ENCODE measurements around the gene EID3. TPM values are rescaled to one million over a fixed set of nuclear protein-coding genes. Genes with fewer than 3 reads are reported as not detected.

The EID3 gene
- total and polyA plus RNA-seq, 9 of the 15 experiments (the other 6 are each of a cell fraction or from before 2014, with no cell fraction given) = 0.07 to 3.5 (median 0.42) TPM

- Histone ChIP-seq H4K20me1 (replicated peaks; ENCODE audit: control insufficient read depth, insufficient read depth, low read length) (no peaks in the 10 kb centered on the region), H3K79me2 (ENCODE audit: control insufficient read depth, insufficient read depth, low read length) (no peaks in the 10 kb centered on the region), H3K9me3 (replicated peaks; ENCODE audit: control insufficient read depth, insufficient read depth, low read depth, low read length) (no peaks in the 10 kb centered on the region), H3K9ac (ENCODE audit: insufficient read depth in 1 of 2, low read depth in 2 of 2, low read length in 2 of 2) (no peak overlapping the region), H3K4me1 (replicated peaks in 1 of 2; ENCODE audit: control insufficient read depth in 2 of 2, insufficient read depth in 2 of 2, low read length in 2 of 2) (peaks cover 11 to 33% of the 10 kb centered on the region in 2 experiments; a peak in 4 of 5 replicates), H3K27ac (ENCODE audit: extremely low read depth, low read depth, low read length) (no peak overlapping the region), H3K36me3 (ENCODE audit: control insufficient read depth, insufficient read depth, low read length) (no peaks in the 10 kb centered on the region), H3K4me2 (ENCODE audit: insufficient read depth, low read length) (no peak overlapping the region), H3K4me3 (no peak overlapping the region), H2AFZ (ENCODE audit: low read depth, low read length) (peak overlapping the region; percentile 90), H3K27me3 (ENCODE audit: control insufficient read depth in 2 of 2, insufficient read depth in 2 of 2, low read length in 2 of 2) (no peaks in the 10 kb centered on the region), H3K9me1 (ENCODE audit: control insufficient read depth, insufficient read depth, low read length) (no peaks in the 10 kb centered on the region)
- ChIA-PET CTCF (ENCODE audit: low intra/inter-chr PET ratio) (no interaction called here), POLR2A (interaction anchor here (1.5 to 2.4 kb wide), 2 partner anchors 11 to 14 kb away, joined by 3 to 7 read pairs; no protein-coding TSS in a partner anchor)
- ATAC-seq = no peak
- FAIRE-seq = no peak
- no peak for DNase-seq (ENCODE audit: extremely low read depth in 1 of 4, low spot score in 3 of 4)
- BruUV-seq (replicated peaks) = no TSS peak
- in situ Hi-C loops (cut with MboI) (no loop called here), intact Hi-C loops (cut with micrococcal nuclease) (no loop called here)
- WGBS (ENCODE audit: insufficient coverage, low coverage, missing lambda C conversion rate) = 20% methylated on average over 5 of the region's 5 CpGs
- 0 out of 2 replicates have a peak, but pooled peaks have one; percentile 10 for TF ChIP-seq CXXC5 (CRISPR knock-in tag; IDR thresholded peaks at IDR 0.05)
- TF ChIP-seq GATA2 (CRISPR knock-in tag; IDR thresholded peaks at IDR 0.05) = no peak
Observed at GRCh38 chr12:104281636-104282035, 21.9 kb upstream of the EID3 start.

DNA sequence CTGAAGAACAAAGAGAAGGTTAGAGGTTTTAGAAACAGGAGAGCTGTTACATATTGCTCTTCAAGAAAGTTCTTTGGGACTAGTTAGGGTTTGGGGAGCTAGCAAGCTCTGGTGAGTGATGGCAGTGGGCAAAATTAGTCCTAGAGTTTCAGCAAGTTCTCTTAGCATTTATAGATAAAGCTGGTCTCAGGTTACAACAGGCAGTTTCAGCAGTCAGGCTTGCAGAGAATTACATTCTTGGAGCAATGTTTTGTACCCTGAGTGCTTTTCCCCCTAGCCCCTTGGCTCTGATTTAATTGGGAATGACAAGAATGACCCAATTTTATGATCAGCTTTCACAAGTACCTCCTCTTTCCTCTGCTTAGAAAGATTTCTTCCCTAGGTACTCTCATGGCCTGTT is 21.4 kb upstream of the EID3 start:
- CTCF ChIA-PET (ENCODE audit: low intra/inter-chr PET ratio) = no interaction called here
- H3K9me1 ChIP-seq (ENCODE audit: control insufficient read depth, insufficient read depth, low read length) = no peaks in the 10 kb centered on the region
- H3K4me2 ChIP-seq (ENCODE audit: insufficient read depth, low read length) = 0 out of 2 replicates have a peak overlapping the region, but pooled peaks have one; percentile 10
- DNase-seq (ENCODE audit: extremely low read depth in 1 of 4, low spot score in 3 of 4) (peak in 1 of 4 experiments; percentile 24), FAIRE-seq (no peak), ATAC-seq (no peak)
- intact Hi-C loops (cut with micrococcal nuclease) = no loop called here
- H4K20me1 ChIP-seq (replicated peaks; ENCODE audit: control insufficient read depth, insufficient read depth, low read length) = no peaks in the 10 kb centered on the region; the same call in 1 of the 2 replicates
- BruUV-seq (replicated peaks) = no TSS peak
- no peaks in the 10 kb centered on the region for H3K36me3 ChIP-seq (ENCODE audit: control insufficient read depth, insufficient read depth, low read length)
- in situ Hi-C loops (cut with MboI) = no loop called here
- H3K27ac ChIP-seq (ENCODE audit: extremely low read depth, low read depth, low read length) = peak overlapping the region; percentile 15; the same call in 1 of the 3 replicates
- TF ChIP-seq NELFE (IDR thresholded peaks at IDR 0.05; ENCODE audit: insufficient read depth, insufficient read length) (no peak), HMBOX1 (IDR thresholded peaks at IDR 0.05) (peak; percentile 85), ZNF512 (tag; IDR thresholded peaks at IDR 0.05) (no peak), CSDE1 (IDR thresholded peaks at IDR 0.05) (no peak)
- H3K4me1 ChIP-seq (replicated peaks in 1 of 2; ENCODE audit: control insufficient read depth in 2 of 2, insufficient read depth in 2 of 2, low read length in 2 of 2) = peaks cover 11 to 33% of the 10 kb centered on the region in 2 experiments; a peak in 4 of 5 replicates
- H3K9me3 ChIP-seq (replicated peaks; ENCODE audit: control insufficient read depth, insufficient read depth, low read depth, low read length) = no peaks in the 10 kb centered on the region
- POLR2A ChIA-PET = interaction anchor here (1.5 to 2.4 kb wide), 2 partner anchors 11 to 14 kb away, joined by 3 to 7 read pairs; no protein-coding TSS in a partner anchor
- H3K79me2 ChIP-seq (ENCODE audit: control insufficient read depth, insufficient read depth, low read length) = peaks cover 4% of the 10 kb centered on the region
- no peak overlapping the region for H3K4me3 ChIP-seq
- H3K27me3 ChIP-seq (ENCODE audit: control insufficient read depth in 2 of 2, insufficient read depth in 2 of 2, low read length in 2 of 2) = no peaks in the 10 kb centered on the region
- peak overlapping the region; percentile 90 for H2AFZ ChIP-seq (ENCODE audit: low read depth, low read length)
- peak overlapping the region in 1 of 2 experiments; percentile 13; a peak in 1 of 4 replicates for H3K9ac ChIP-seq (ENCODE audit: insufficient read depth in 1 of 2, low read depth in 2 of 2, low read length in 2 of 2)
